Adipose tissue (tissue), 3 donors: ENCODE measurements around the gene CLEC16A. TPM values are rescaled to one million over a fixed set of nuclear protein-coding genes. Genes with fewer than 3 reads are reported as not detected.

Experiments
- H3K27ac ChIP-seq: one replicate; pipeline ENCODE4 v1.5.1; 2013; ENCODE audit warnings: low read depth, low read length
- WGBS, 3 donors: extraction: QIAGEN DNeasy Blood & Tissue Kit; methylation state at CpG; one replicate each; pipeline ENCODE4 v1.1.7; 2013; 5-methylcytosine and 5-hydroxymethylcytosine counted together
- polyA plus RNA-seq, 3 donors: library from polyadenylated mRNA; stranded (reverse); fragments of 200-250 nt; gene quantifications; one replicate each; pipeline ENCODE4 v1.2.3, GENCODE V29; 2013
- donor health status: healthy with polysubstance abuse.
- donor health status: Bipolar disorder and iron deficiency.
- donor health status: healthy.

CLEC16A gene
- polyA plus RNA-seq, 3 donors, result 4.9 to 10.9 (median 7.9) TPM

- H3K27ac ChIP-seq, result no peak overlapping the region
- 82 to 87% (median 86%) methylated on average over 3 of the region's 3 CpGs for WGBS, 3 donors
Measured at GRCh38 chr16:10999300-10999699, 54.9 kb downstream of the CLEC16A start.

DNA sequence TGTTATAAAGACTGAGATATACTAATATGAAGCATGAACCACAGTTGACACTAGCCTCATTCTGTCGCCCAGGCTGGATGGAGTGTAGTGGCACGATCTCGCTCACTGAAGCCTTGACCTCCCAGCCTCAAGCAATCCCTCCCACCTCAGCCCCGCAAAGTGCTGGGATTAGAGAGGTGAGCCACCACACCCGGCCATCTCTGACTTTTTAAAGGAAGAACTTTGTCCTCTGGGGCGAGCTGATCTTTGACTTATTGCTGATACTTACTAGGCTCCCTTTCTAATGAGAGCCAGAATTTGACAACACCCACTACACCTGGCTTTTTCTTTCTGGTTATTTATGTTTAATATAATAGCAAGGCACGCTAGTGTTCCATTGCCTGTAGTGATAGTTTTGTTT, 57.2 kb downstream of the CLEC16A start:
- no peak overlapping the region for H3K27ac ChIP-seq
- WGBS, 3 donors, result 94 to 95% (median 95%) methylated on average over 7 of the region's 7 CpGs

DNA sequence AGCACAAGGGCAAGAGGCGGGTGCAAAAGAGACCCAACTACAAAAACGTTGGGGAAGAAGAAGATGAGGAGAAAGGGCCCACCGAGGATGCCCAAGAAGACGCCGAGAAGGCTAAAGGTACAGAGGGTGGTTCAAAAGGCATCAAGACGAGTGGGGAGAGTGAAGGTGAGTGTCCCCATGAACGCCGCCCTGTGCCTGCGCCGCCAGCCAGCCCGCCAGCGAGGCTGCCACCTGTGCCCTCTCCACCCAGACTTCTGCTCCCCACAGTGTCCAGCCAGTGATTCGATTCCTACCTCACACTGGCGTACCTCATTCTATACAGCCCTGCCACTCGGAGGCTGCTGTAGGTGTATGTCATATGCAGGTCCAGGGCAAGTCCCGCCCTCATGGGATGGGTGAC, 58.8 kb downstream of the CLEC16A start:
- WGBS, 3 donors, result 95 to 98% (median 97%) methylated on average over 16 of the region's 16 CpGs
- H3K27ac ChIP-seq, result no peak overlapping the region

- H3K27ac ChIP-seq, result no peak overlapping the region
- WGBS, 3 donors, result 87 to 92% (median 91%) methylated on average over 4 of the region's 4 CpGs
Measured at GRCh38 chr16:11004351-11004750, 60.0 kb downstream of the CLEC16A start.

- 84 to 91% (median 88%) methylated on average over 5 of the region's 5 CpGs for WGBS, 3 donors
- H3K27ac ChIP-seq, result no peak overlapping the region
Measured at GRCh38 chr16:11004973-11005610, 60.7 kb downstream of the CLEC16A start.

- no peak overlapping the region for H3K27ac ChIP-seq
- 91 to 94% (median 92%) methylated on average over 4 of the region's 4 CpGs for WGBS, 3 donors
Measured at GRCh38 chr16:11005611-11005975, 61.2 kb downstream of the CLEC16A start.

- no peak overlapping the region for H3K27ac ChIP-seq
- WGBS, 3 donors, result 84 to 91% (median 88%) methylated on average over 2 of the region's 2 CpGs
Measured at GRCh38 chr16:11006656-11007055, 62.3 kb downstream of the CLEC16A start.

DNA sequence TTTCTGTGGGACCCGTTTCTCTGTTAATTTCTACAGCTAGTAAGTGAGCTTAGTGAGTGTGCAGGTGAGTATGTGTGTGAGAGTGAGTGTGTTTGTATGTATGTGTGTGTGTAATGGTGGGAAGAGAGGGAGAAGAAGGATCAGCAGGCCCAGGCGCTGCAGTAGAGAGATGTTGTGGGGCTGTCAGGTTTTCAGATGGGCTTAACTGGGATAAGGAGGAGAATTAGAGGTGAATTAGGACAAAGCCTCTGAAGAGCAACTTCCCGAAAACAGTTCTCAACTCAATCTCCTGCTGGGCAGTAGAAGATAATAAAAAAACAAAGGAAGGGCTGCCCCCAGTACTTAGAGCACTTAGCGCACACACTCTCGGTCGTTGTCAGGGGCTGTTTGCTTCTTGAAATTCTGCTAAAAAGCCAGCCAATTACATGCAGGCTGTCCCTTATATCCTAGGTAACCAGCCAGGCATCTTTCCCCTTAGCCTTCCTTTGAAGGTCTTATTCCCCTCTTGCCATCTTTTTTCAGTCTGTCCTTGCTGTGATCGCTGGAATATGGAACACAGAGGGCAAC, 63.4 kb downstream of the CLEC16A start:
- WGBS, 3 donors, result 93 to 96% (median 95%) methylated on average over 7 of the region's 7 CpGs

DNA sequence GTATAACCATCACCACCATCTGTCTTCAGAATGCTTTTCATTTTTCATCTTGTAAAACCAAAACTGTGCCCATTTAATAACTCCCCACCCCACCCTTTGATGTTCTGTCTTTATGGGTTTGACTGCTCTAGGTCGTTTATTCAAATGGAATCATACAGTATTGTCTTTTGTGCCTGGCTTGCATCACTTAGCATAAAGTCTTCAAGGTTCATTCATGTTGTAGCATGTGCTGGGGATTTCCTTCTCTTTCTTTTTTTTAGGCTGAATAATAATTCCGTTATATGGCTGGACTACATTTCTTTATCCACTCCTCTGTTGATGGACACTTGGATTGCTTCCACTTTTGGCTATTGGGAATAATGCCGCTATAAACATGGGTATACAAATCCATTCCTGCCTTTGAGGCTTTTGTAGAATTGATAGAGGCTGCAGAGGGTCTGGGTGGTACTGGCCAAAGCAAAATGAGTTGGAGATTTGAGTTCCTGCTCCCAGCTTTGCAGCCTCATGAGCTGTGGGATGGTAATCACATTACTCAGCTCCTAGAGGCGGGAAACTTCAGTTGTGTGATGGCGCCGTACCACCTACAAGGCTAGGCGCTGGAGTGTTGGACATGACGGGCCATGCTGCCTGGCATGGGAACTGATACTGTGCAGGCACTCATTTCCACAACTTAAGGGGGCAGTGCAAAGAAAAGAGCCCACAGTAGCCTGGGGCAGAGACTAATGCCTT, 64.8 kb downstream of the CLEC16A start:
- H3K27ac ChIP-seq, result no peak overlapping the region
- 81 to 93% (median 90%) methylated on average over 8 of the region's 8 CpGs for WGBS, 3 donors

More for the DNA sequence above, 63.4 kb downstream of the CLEC16A start:
- no peak overlapping the region for H3K27ac ChIP-seq

GRCh38 chr16:11010575-11011221, 66.3 kb downstream of the CLEC16A start:
- WGBS, 3 donors, result 72 to 78% (median 73%) methylated on average over 12 of the region's 12 CpGs
- H3K27ac ChIP-seq, result no peak overlapping the region

GRCh38 chr16:11011326-11011725, 67.0 kb downstream of the CLEC16A start:
- H3K27ac ChIP-seq, result no peak overlapping the region
- WGBS, 3 donors, result 89 to 100% (median 100%) methylated on average over 1 of the region's 1 CpG

DNA sequence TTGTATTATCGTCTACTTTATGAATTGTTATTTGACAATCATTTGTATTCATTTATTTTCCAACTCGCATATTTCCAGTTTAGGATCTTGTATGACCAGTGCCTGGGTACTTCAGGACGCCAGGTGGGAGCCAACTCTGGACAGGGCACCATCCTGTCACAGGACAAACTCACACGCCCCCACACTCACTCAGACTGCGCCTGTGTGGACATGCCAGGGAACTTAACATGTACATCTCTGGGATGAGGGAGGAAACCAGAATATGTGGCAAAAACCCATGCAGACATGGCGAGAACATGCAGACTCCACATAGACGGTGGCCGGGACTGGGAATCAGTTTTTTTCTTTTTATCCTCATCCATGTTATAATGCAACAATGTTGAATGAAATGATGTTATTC, 68.5 kb downstream of the CLEC16A start:
- 88 to 95% (median 89%) methylated on average over 8 of the region's 8 CpGs for WGBS, 3 donors
- no peak overlapping the region for H3K27ac ChIP-seq

GRCh38 chr16:11014136-11014535, 69.8 kb downstream of the CLEC16A start:
- WGBS, 3 donors, result 78 to 88% (median 82%) methylated on average over 4 of the region's 4 CpGs
- no peak overlapping the region for H3K27ac ChIP-seq

- 88 to 92% (median 91%) methylated on average over 6 of the region's 6 CpGs for WGBS, 3 donors
Measured at GRCh38 chr16:11015076-11015475, 70.7 kb downstream of the CLEC16A start.

DNA sequence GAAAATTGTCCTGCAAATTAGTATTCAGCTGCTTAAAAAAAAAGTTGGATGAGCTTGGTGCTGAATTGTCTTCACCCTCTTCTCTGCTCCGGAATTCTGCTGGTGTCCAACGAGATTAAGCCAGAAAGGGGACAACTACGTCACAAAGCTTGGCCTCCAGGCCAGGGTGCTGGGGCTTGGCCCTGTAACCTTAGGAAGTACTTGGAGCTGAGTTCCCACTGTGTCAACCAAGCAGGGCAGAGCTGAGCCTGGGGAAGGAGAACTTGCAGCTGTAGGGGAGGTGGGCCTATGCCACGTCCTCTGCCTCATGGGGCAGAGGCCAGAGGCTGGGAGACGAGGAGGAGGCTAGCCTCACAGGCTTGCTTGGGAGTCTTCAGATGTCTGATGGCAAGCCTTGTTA, 71.2 kb downstream of the CLEC16A start:
- H3K27ac ChIP-seq, result no peak overlapping the region
- 84 to 92% (median 87%) methylated on average over 5 of the region's 5 CpGs for WGBS, 3 donors

More at GRCh38 chr16:11015076-11015475, 70.7 kb downstream of the CLEC16A start:
- H3K27ac ChIP-seq, result no peak overlapping the region

DNA sequence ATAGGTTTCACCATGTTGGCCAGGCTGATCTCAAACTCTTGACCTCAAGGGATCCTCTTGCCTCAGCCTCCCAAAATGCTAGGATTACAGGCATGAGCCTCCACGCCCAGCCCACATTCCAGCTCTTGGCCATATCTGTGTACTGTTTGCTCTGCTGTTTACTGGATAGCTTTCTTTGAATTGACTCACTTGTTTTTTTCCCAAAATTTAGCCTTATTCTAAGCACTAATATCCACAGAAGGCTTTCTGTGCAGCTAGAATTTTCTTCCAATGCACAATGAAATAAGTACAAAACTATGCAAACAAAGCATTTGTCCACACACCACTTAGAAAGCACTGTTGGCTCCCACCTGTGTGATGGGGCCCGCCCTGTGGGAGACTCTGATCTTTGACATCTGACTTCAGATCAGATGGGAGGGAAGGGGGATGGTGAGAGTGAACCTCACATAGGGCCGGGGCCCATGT, 72.2 kb downstream of the CLEC16A start:
- H3K27ac ChIP-seq, result no peak overlapping the region
- WGBS, 3 donors, result 82 to 98% (median 87%) methylated on average over 3 of the region's 3 CpGs

- WGBS, 3 donors, result 62 to 70% (median 67%) methylated on average over 8 to 9 of the region's 9 CpGs
- H3K27ac ChIP-seq, result no peak overlapping the region
Measured at GRCh38 chr16:11016993-11017392, 72.6 kb downstream of the CLEC16A start.

DNA sequence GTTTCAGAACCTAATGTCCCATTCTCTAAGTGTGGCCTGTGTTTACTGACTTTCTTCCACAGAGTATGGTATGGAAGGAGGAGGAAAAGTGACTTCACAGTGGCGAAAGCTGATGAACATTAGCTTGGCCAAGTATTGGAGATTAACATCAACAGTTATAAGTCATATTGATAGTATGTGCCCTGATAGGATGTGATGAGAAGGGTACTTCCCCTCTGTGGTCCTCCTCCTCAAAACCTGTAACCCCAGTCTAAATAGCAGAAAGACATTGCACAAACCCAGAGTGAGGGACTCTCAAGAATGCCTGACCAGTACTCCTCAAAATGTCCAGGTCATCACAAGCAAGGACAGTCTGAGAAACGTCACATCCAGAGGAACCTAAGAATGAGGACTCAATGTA, 73.1 kb downstream of the CLEC16A start:
- 95 to 98% (median 97%) methylated on average over 2 of the region's 2 CpGs for WGBS, 3 donors
- no peak overlapping the region for H3K27ac ChIP-seq

- WGBS, 3 donors, result 95 to 99% (median 97%) methylated on average over 4 of the region's 4 CpGs
- H3K27ac ChIP-seq, result no peak overlapping the region
Measured at GRCh38 chr16:11020388-11020787, 76.0 kb downstream of the CLEC16A start.
